Hepatocyte (in vitro differentiated cells): Measurements from ENCODE around the gene EHBP1.

Experiments
- CTCF ChIP-seq: fragments of 200-600 bp; sonication (generic); IDR thresholded peaks from 2 replicates; pipeline ENCODE4 v1.5.1; 2016; ENCODE audit warnings: antibody characterized with exemption, mild to moderate bottlenecking; ENCODE audit not compliant: poor library complexity
- EZH2 ChIP-seq: fragments of 200-600 bp; sonication (generic); IDR thresholded peaks from 2 replicates; pipeline ENCODE4 v1.6.1; 2016; ENCODE audit warnings: antibody characterized with exemption, mild to moderate bottlenecking, borderline replicate concordance
- EZH2phosphoT487 ChIP-seq: fragments of 200-600 bp; sonication (generic); IDR thresholded peaks from one replicate; pipeline ENCODE4 v1.6.1; 2018; ENCODE audit warnings: antibody characterized with exemption, mild to moderate bottlenecking, low read depth, moderate library complexity; ENCODE audit not compliant: unreplicated experiment, severe bottlenecking

GRCh38 chr2:63015389-63015788 lies 309.9 kb downstream of the EHBP1 start:
- no peak for TF ChIP-seq CTCF
- no peak for TF ChIP-seq EZH2
- no peak for TF ChIP-seq EZH2phosphoT487
